Measurements from ENCODE around the gene TPM2. TPM values are rescaled to one million over a fixed set of nuclear protein-coding genes. Genes with fewer than 3 reads are reported as not detected.

Gene TPM2
- polyA plus RNA-seq, 4 donors, result 127 to 206 (median 194) TPM

- DNase-seq (ENCODE audit: low read depth in 4 of 4, low spot score in 2 of 4), result no peak
These were observed 7.8 kb upstream of the TPM2 start for GRCh38 chr9:35697486-35697885.

- DNase-seq (ENCODE audit: low read depth in 4 of 4, low spot score in 2 of 4), result no peak
These were observed 6.9 kb upstream of the TPM2 start for GRCh38 chr9:35696520-35697215.

- no peak for DNase-seq (ENCODE audit: low read depth in 4 of 4, low spot score in 2 of 4)
These were observed 6.2 kb upstream of the TPM2 start for GRCh38 chr9:35695943-35696401.

GRCh38 chr9:35691757-35692301 lies 2.1 kb upstream of the TPM2 start:
- DNase-seq (ENCODE audit: low read depth in 4 of 4, low spot score in 2 of 4), result no peak

- DNase-seq (ENCODE audit: low read depth in 4 of 4, low spot score in 2 of 4), result no peak
These were observed 1.6 kb upstream of the TPM2 start for GRCh38 chr9:35691334-35691650.

GRCh38 chr9:35690614-35691333 lies 1.0 kb upstream of the TPM2 start:
- peak in 1 of 4 donors; percentile 64 for DNase-seq (ENCODE audit: low read depth in 4 of 4, low spot score in 2 of 4)

- no peak for DNase-seq (ENCODE audit: low read depth in 4 of 4, low spot score in 2 of 4)
These were observed 529 bp upstream of the TPM2 start for GRCh38 chr9:35690294-35690613.

GRCh38 chr9:35688558-35689541 lies 875 bp downstream of the TPM2 start:
- DNase-seq (ENCODE audit: low read depth in 4 of 4, low spot score in 2 of 4), result no peak

- DNase-seq (ENCODE audit: low read depth in 4 of 4, low spot score in 2 of 4), result no peak
These were observed 1.7 kb downstream of the TPM2 start for GRCh38 chr9:35687972-35688557.

GRCh38 chr9:35687306-35687705 lies 2.4 kb downstream of the TPM2 start:
- DNase-seq (ENCODE audit: low read depth in 4 of 4, low spot score in 2 of 4), result no peak

- no peak for DNase-seq (ENCODE audit: low read depth in 4 of 4, low spot score in 2 of 4)
These were observed 3.2 kb downstream of the TPM2 start for GRCh38 chr9:35686222-35687203.

GRCh38 chr9:35685506-35685905 lies 4.2 kb downstream of the TPM2 start:
- no peak for DNase-seq (ENCODE audit: low read depth in 4 of 4, low spot score in 2 of 4)

- DNase-seq (ENCODE audit: low read depth in 4 of 4, low spot score in 2 of 4), result no peak
These were observed 4.8 kb downstream of the TPM2 start for GRCh38 chr9:35684921-35685320.

- DNase-seq (ENCODE audit: low read depth in 4 of 4, low spot score in 2 of 4), result no peak
These were observed 6.4 kb downstream of the TPM2 start for GRCh38 chr9:35683323-35683722.

- DNase-seq (ENCODE audit: low read depth in 4 of 4, low spot score in 2 of 4), result no peak
These were observed 7.0 kb downstream of the TPM2 start for GRCh38 chr9:35682520-35683315.

GRCh38 chr9:35682051-35682450 lies 7.7 kb downstream of the TPM2 start:
- DNase-seq (ENCODE audit: low read depth in 4 of 4, low spot score in 2 of 4), result no peak

GRCh38 chr9:35681341-35682002 lies 8.3 kb downstream of the TPM2 start:
- no peak for DNase-seq (ENCODE audit: low read depth in 4 of 4, low spot score in 2 of 4)

Data from left renal cortex interstitium (tissue), 4 donors.